ENCODE results near the gene KRTAP2-4. TPM values are rescaled to one million over a fixed set of nuclear protein-coding genes. Genes with fewer than 3 reads are reported as not detected.

The KRTAP2-4 gene
- total RNA-seq, 1 experiment from 2014 or later, result 0.76 TPM

DNA sequence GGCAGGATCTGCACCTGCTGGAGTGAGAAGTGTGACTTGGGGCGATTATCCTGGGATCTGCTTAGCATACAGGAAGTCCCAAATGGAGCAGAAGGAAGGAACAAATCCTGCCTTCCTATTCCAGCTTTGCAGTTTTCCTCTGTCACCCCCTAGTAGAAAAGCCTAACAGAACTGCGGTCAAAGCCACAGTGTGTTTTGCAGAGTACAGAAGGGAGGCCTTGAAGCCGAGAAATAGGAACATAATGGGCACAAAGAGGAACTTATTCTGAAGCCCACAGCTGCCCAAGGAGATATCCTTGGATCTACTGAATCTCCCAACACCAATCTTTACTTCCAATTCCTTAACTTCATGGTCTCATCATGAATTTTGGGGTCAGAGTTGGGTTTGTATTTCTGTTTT, 47.1 kb downstream of the KRTAP2-4 start:
- no peak overlapping the region for H3K9ac ChIP-seq (ENCODE audit: low read length)
- no peaks in the 10 kb centered on the region for H4K20me1 ChIP-seq (ENCODE audit: insufficient read depth)
- peaks cover 0 to 7% of the 10 kb centered on the region in 2 experiments; a peak in 1 of 4 replicates for H3K9me3 ChIP-seq (ENCODE audit: control insufficient read depth in 1 of 2, insufficient read depth in 1 of 2, low read depth in 1 of 2, low read length in 2 of 2)
- H3K4me2 ChIP-seq (ENCODE audit: low read length), result no peak overlapping the region
- ChIA-PET POLR2A (no interaction called here), CTCF (no interaction called here), RAD21 (ENCODE audit: low non-redundant PET in 1 of 2, low total read pairs in 2 of 2, uncharacterized antibody in 2 of 2, unreplicated experiment in 2 of 2) (no interaction called here)
- TF ChIP-seq EZH2 (IDR thresholded peaks at IDR 0.05) (no peak), ZNF274 (IDR thresholded peaks at IDR 0.05; ENCODE audit: low read depth, low read length) (no peak), SP1 (IDR thresholded peaks at IDR 0.05; ENCODE audit: low read depth) (no peak), CBX3 (IDR thresholded peaks at IDR 0.05; ENCODE audit: low read depth) (no peak), EGR1 (IDR thresholded peaks at IDR 0.05; ENCODE audit: low read depth) (no peak), FOSL1 (IDR thresholded peaks at IDR 0.05; ENCODE audit: low read depth) (no peak), JUND (IDR thresholded peaks at IDR 0.05) (no peak), SRF (IDR thresholded peaks at IDR 0.05; ENCODE audit: low read depth) (no peak), ELF1 (IDR thresholded peaks at IDR 0.05; ENCODE audit: borderline replicate concordance, low read depth) (no peak), RAD21 (IDR thresholded peaks at IDR 0.05; ENCODE audit: low read depth) (no peak), TCF7L2 (IDR thresholded peaks at IDR 0.05; ENCODE audit: borderline replicate concordance, extremely low read depth, insufficient read depth, insufficient read length) (no peak)
- TF ChIP-seq, protein P1, sequence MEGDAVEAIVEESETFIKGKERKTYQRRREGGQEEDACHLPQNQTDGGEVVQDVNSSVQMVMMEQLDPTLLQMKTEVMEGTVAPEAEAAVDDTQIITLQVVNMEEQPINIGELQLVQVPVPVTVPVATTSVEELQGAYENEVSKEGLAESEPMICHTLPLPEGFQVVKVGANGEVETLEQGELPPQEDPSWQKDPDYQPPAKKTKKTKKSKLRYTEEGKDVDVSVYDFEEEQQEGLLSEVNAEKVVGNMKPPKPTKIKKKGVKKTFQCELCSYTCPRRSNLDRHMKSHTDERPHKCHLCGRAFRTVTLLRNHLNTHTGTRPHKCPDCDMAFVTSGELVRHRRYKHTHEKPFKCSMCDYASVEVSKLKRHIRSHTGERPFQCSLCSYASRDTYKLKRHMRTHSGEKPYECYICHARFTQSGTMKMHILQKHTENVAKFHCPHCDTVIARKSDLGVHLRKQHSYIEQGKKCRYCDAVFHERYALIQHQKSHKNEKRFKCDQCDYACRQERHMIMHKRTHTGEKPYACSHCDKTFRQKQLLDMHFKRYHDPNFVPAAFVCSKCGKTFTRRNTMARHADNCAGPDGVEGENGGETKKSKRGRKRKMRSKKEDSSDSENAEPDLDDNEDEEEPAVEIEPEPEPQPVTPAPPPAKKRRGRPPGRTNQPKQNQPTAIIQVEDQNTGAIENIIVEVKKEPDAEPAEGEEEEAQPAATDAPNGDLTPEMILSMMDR (IDR thresholded peaks at IDR 0.05 in 2 of 3, conservative IDR thresholded peaks at IDR 0.05 in 1 of 3; ENCODE audit: borderline replicate concordance in 1 of 3, insufficient read depth in 1 of 3, low read depth in 2 of 3, low read length in 2 of 3), result no peak
- H3K4me1 ChIP-seq (ENCODE audit: control insufficient read depth in 1 of 2, insufficient read depth in 2 of 2, low read length in 2 of 2), result no peaks in the 10 kb centered on the region
- no peaks in the 10 kb centered on the region for H3K9me2 ChIP-seq (ENCODE audit: insufficient read depth)
- no peaks in the 10 kb centered on the region for H3K79me2 ChIP-seq (ENCODE audit: insufficient read depth, low read length)
- ATAC-seq, result no peak
- no peaks in the 10 kb centered on the region for H3K27me3 ChIP-seq (ENCODE audit: insufficient read depth, low read length)
- no peak overlapping the region for H3K4me3 ChIP-seq (replicated peaks in 1 of 2; ENCODE audit: low read depth in 1 of 2, low read length in 2 of 2)
- no peak for DNase-seq (ENCODE audit: low read depth, low spot score)
- H3K27ac ChIP-seq (ENCODE audit: low read depth, low read length), result no peak overlapping the region
- intact Hi-C loops (cut with micrococcal nuclease), result no loop called here
- H3K36me3 ChIP-seq (ENCODE audit: control insufficient read depth in 1 of 2, insufficient read depth in 2 of 2, low read length in 2 of 2), result no peaks in the 10 kb centered on the region; a peak in 1 of 4 replicates
- BruUV-seq (replicated peaks), result no TSS peak
- no peak overlapping the region for H2AFZ ChIP-seq (ENCODE audit: low read depth, low read length, poor library complexity, severe bottlenecking)
